AG04450 (cell line): ENCODE results near the gene LTBP1. TPM values are rescaled to one million over a fixed set of nuclear protein-coding genes. Genes with fewer than 3 reads are reported as not detected.

Experiments
- CTCF ChIA-PET: fragments of 300-600, 350-600 bp; formaldehyde crosslinking; extraction: SDS; loops from one replicate; lab custom pipeline; 2022; ENCODE audit warnings: antibody characterized with exemption, inconsistent platforms; lab: Charles Lee
- POLR2A ChIA-PET: fragments of 350-600 bp; formaldehyde crosslinking; extraction: SDS; loops from one replicate; lab custom pipeline; 2021; ENCODE audit warnings: antibody characterized with exemption, inconsistent platforms; lab: Yijun Ruan, JAX
- DNase-seq: peaks from one replicate; pipeline ENCODE4 v3.0.0-alpha.2; 2011; ENCODE audit warnings: low read depth, low spot score
- H3K27ac ChIP-seq: one replicate; pipeline ENCODE4 v1.5.1; 2012; ENCODE audit warnings: low read depth, low read length, control low read depth
- H3K27me3 ChIP-seq: one replicate; pipeline ENCODE4 v1.6.0; 2012; ENCODE audit warnings: low read length; ENCODE audit not compliant: control insufficient read depth, insufficient read depth
- H3K4me3 ChIP-seq: 2 replicates; pipeline ENCODE4 v1.5.1; 2011; ENCODE audit warnings: mild to moderate bottlenecking, low read depth, low read length, control low read depth
- H3K9me3 ChIP-seq: 2 replicates; pipeline ENCODE4 v1.5.1; 2012; ENCODE audit warnings: low read length; ENCODE audit not compliant: control insufficient read depth, insufficient read depth
- CTCF ChIP-seq: IDR thresholded peaks from 2 replicates; pipeline ENCODE4 v1.5.1; 2011; ENCODE audit warnings: low read depth, low read length, control low read depth, inconsistent platforms
- polyA plus RNA-seq: library from polyadenylated mRNA; depleted of rRNA; stranded (reverse); fragments of >200 nt; gene quantifications from 2 replicates; pipeline ENCODE4 v1.2.3, GENCODE V29; 2011

LTBP1 gene
- polyA plus RNA-seq, 1 experiment, result 517 TPM

GRCh38 chr2:33131111-33131510, 184.4 kb downstream of the LTBP1 start:
- H3K9me3 ChIP-seq, result no peaks in the 10 kb centered on the region
- no peak for DNase-seq
- no peak overlapping the region for H3K4me3 ChIP-seq
- no peak for TF ChIP-seq CTCF
- POLR2A ChIA-PET, result interaction anchor here (1.3 kb wide), 1 partner anchor 61 kb away, joined by 4 read pairs; no protein-coding TSS in a partner anchor
- H3K27me3 ChIP-seq, result no peaks in the 10 kb centered on the region
- no peak overlapping the region for H3K27ac ChIP-seq
- CTCF ChIA-PET, result interaction anchor here (1.7 kb wide), 1 partner anchor 97 kb away, joined by 7 read pairs; no protein-coding TSS in a partner anchor

- H3K9me3 ChIP-seq, result no peaks in the 10 kb centered on the region
- POLR2A ChIA-PET, result interaction anchor here (1.3 kb wide), 1 partner anchor 61 kb away, joined by 4 read pairs; no protein-coding TSS in a partner anchor
- no peak for TF ChIP-seq CTCF
- CTCF ChIA-PET, result interaction anchor here (1.7 to 1.8 kb wide), 2 partner anchors 98 to 359 kb away, joined by 6 to 7 read pairs; no protein-coding TSS in a partner anchor
- H3K27ac ChIP-seq, result no peak overlapping the region
- H3K4me3 ChIP-seq, result no peak overlapping the region
- H3K27me3 ChIP-seq, result no peaks in the 10 kb centered on the region
- no peak for DNase-seq
Observed at GRCh38 chr2:33131749-33132148, 185.0 kb downstream of the LTBP1 start.

- H3K4me3 ChIP-seq, result peak overlapping the region; percentile 46
Observed at GRCh38 chr2:33133454-33133952, 186.8 kb downstream of the LTBP1 start.

GRCh38 chr2:33134086-33134771, 187.5 kb downstream of the LTBP1 start:
- ChIA-PET POLR2A (interaction anchor here (0.6 to 1.8 kb wide), 13 partner anchors 10 to 255 kb away, joined by 3 to 9 read pairs (median 3); no protein-coding TSS in a partner anchor), CTCF (interaction anchor here (0.6 to 1.8 kb wide), 5 partner anchors 96 to 437 kb away, joined by 3 to 6 read pairs (median 5); no protein-coding TSS in a partner anchor)
- Histone ChIP-seq H3K27ac (peak overlapping the region; percentile 98), H3K4me3 (peak overlapping the region; percentile 78), H3K27me3 (no peaks in the 10 kb centered on the region), H3K9me3 (no peaks in the 10 kb centered on the region)
- peak; percentile 98 for DNase-seq
- peak; percentile 42 for TF ChIP-seq CTCF

More at GRCh38 chr2:33133454-33133952, 186.8 kb downstream of the LTBP1 start:
- POLR2A ChIA-PET, result interaction anchor here (0.7 to 1.8 kb wide), 9 partner anchors 11 to 255 kb away, joined by 3 to 9 read pairs (median 5); no protein-coding TSS in a partner anchor
- Histone ChIP-seq H3K27me3 (no peaks in the 10 kb centered on the region), H3K9me3 (no peaks in the 10 kb centered on the region), H3K27ac (peak overlapping the region; percentile 98)
- no peak for DNase-seq
- CTCF ChIA-PET, result interaction anchor here (0.6 to 1.8 kb wide), 4 partner anchors 97 to 438 kb away, joined by 4 to 6 read pairs (median 5); no protein-coding TSS in a partner anchor
- no peak for TF ChIP-seq CTCF
